Osteoblast (primary cell): ENCODE measurements around the gene RASAL3. TPM values are rescaled to one million over a fixed set of nuclear protein-coding genes. Genes with fewer than 3 reads are reported as not detected.

ENCODE experiments used
- DNase-seq: peaks from one replicate; pipeline ENCODE4 v3.0.0; 2011; ENCODE audit warnings: low spot score, mixed read lengths; ENCODE audit not compliant: insufficient read length; ENCODE audit errors: missing footprints
- H2AFZ ChIP-seq: 2 replicates; pipeline ENCODE4 v1.6.0; 2011; ENCODE audit warnings: mild to moderate bottlenecking, low read length
- H3K27ac ChIP-seq: 2 replicates; pipeline ENCODE4 v1.5.1; 2011; ENCODE audit warnings: mild to moderate bottlenecking, low read depth, low read length, moderate library complexity
- H3K27me3 ChIP-seq: 2 replicates; pipeline ENCODE4 v1.6.0; 2012; ENCODE audit warnings: mild to moderate bottlenecking, control low read depth, inconsistent platforms, low read length, moderate library complexity; ENCODE audit not compliant: insufficient read depth
- H3K36me3 ChIP-seq: 2 replicates; pipeline ENCODE4 v1.5.1; 2011; ENCODE audit warnings: mild to moderate bottlenecking, low read length, control low read depth, moderate library complexity; ENCODE audit not compliant: insufficient read depth
- H3K4me1 ChIP-seq: 2 replicates; pipeline ENCODE4 v1.5.1; 2011; ENCODE audit warnings: mild to moderate bottlenecking, low read length, control low read depth, moderate library complexity; ENCODE audit not compliant: insufficient read depth
- H3K4me2 ChIP-seq: 2 replicates; pipeline ENCODE4 v1.6.0; 2011; ENCODE audit warnings: mild to moderate bottlenecking, low read length; ENCODE audit not compliant: insufficient read depth
- H3K4me3 ChIP-seq: fragments of 200-600 bp; sonication (generic); 3 replicates; pipeline ENCODE4 v1.5.1; 2012; ENCODE audit warnings: mild to moderate bottlenecking, low read length, inconsistent platforms; ENCODE audit not compliant: insufficient read depth
- H3K79me2 ChIP-seq: 2 replicates; pipeline ENCODE4 v1.6.0; 2012; ENCODE audit warnings: mild to moderate bottlenecking, low read length, control low read depth, inconsistent platforms; ENCODE audit not compliant: insufficient read depth
- H3K9me3 ChIP-seq: 2 replicates; pipeline ENCODE4 v1.5.1; 2011; ENCODE audit warnings: low read depth, low read length, control low read depth
- H4K20me1 ChIP-seq: 2 replicates; pipeline ENCODE4 v1.6.0; 2012; ENCODE audit warnings: mild to moderate bottlenecking, low read length, control low read depth; ENCODE audit not compliant: insufficient read depth
- CTCF ChIP-seq: IDR thresholded peaks from 2 replicates; pipeline ENCODE4 v1.5.1; 2011; ENCODE audit warnings: mild to moderate bottlenecking, low read depth, low read length, moderate library complexity; ENCODE audit errors: extremely low read depth
- total RNA-seq: library from RNA; depleted of rRNA; stranded (reverse); fragments of >200 nt; gene quantifications from 2 replicates; pipeline ENCODE4 v1.2.3, GENCODE V29; 2012

RASAL3 gene
- total RNA-seq, 1 donor, result under 0.01 TPM

GRCh38 chr19:15441317-15441716 lies 23.0 kb downstream of the RASAL3 start:
- no peaks in the 10 kb centered on the region for H3K36me3 ChIP-seq
- H3K9me3 ChIP-seq, result no peaks in the 10 kb centered on the region
- no peaks in the 10 kb centered on the region for H3K4me1 ChIP-seq
- H3K4me3 ChIP-seq, result no peak overlapping the region
- no peak for TF ChIP-seq CTCF
- H2AFZ ChIP-seq, result no peak overlapping the region
- no peaks in the 10 kb centered on the region for H4K20me1 ChIP-seq
- H3K27ac ChIP-seq, result no peak overlapping the region
- no peak for DNase-seq
- no peak overlapping the region for H3K4me2 ChIP-seq
- H3K79me2 ChIP-seq, result no peaks in the 10 kb centered on the region
- no peaks in the 10 kb centered on the region for H3K27me3 ChIP-seq

- no peak for TF ChIP-seq CTCF
- DNase-seq, result no peak
- Histone ChIP-seq H3K4me3 (no peak overlapping the region), H3K27me3 (no peaks in the 10 kb centered on the region), H3K36me3 (no peaks in the 10 kb centered on the region), H3K27ac (no peak overlapping the region), H3K4me1 (no peaks in the 10 kb centered on the region), H4K20me1 (no peaks in the 10 kb centered on the region), H3K9me3 (no peaks in the 10 kb centered on the region), H2AFZ (no peak overlapping the region), H3K79me2 (no peaks in the 10 kb centered on the region), H3K4me2 (no peak overlapping the region)
Measured at GRCh38 chr19:15439821-15440641, 24.3 kb downstream of the RASAL3 start.

GRCh38 chr19:15439078-15439799 lies 25.1 kb downstream of the RASAL3 start:
- no peaks in the 10 kb centered on the region for H4K20me1 ChIP-seq
- H3K4me1 ChIP-seq, result no peaks in the 10 kb centered on the region
- no peak overlapping the region for H3K27ac ChIP-seq
- no peak overlapping the region for H3K4me2 ChIP-seq
- H2AFZ ChIP-seq, result no peak overlapping the region
- no peaks in the 10 kb centered on the region for H3K9me3 ChIP-seq
- no peak overlapping the region for H3K4me3 ChIP-seq
- TF ChIP-seq CTCF, result no peak
- H3K36me3 ChIP-seq, result no peaks in the 10 kb centered on the region
- peak; percentile 50 for DNase-seq
- H3K79me2 ChIP-seq, result no peaks in the 10 kb centered on the region
- no peaks in the 10 kb centered on the region for H3K27me3 ChIP-seq

GRCh38 chr19:15438577-15438976 lies 25.8 kb downstream of the RASAL3 start:
- no peaks in the 10 kb centered on the region for H3K9me3 ChIP-seq
- no peak for TF ChIP-seq CTCF
- DNase-seq, result peak; percentile 77
- H2AFZ ChIP-seq, result no peak overlapping the region
- no peak overlapping the region for H3K27ac ChIP-seq
- H3K4me2 ChIP-seq, result no peak overlapping the region
- no peaks in the 10 kb centered on the region for H3K36me3 ChIP-seq
- no peaks in the 10 kb centered on the region for H4K20me1 ChIP-seq
- H3K79me2 ChIP-seq, result no peaks in the 10 kb centered on the region
- H3K27me3 ChIP-seq, result no peaks in the 10 kb centered on the region
- H3K4me3 ChIP-seq, result no peak overlapping the region
- no peaks in the 10 kb centered on the region for H3K4me1 ChIP-seq
